ENCODE results near the gene ASCL2.

The ASCL2 gene

GRCh38 chr11:2271327-2272227 is 1.2 kb upstream of the ASCL2 start:
- no peak for DNase-seq (ENCODE audit: low read depth)

- DNase-seq (ENCODE audit: low read depth): no peak
Measured at GRCh38 chr11:2271077-2271326, 614 bp upstream of the ASCL2 start.

- DNase-seq (ENCODE audit: low read depth): no peak
Measured at GRCh38 chr11:2269601-2270321, 627 bp downstream of the ASCL2 start.

GRCh38 chr11:2268729-2269600 is 1.4 kb downstream of the ASCL2 start:
- DNase-seq (ENCODE audit: low read depth): peak; percentile 20

GRCh38 chr11:2267851-2268728 is 2.3 kb downstream of the ASCL2 start:
- no peak for DNase-seq (ENCODE audit: low read depth)

GRCh38 chr11:2267306-2267850 is 3.0 kb downstream of the ASCL2 start:
- DNase-seq (ENCODE audit: low read depth): no peak

GRCh38 chr11:2266586-2267305 is 3.6 kb downstream of the ASCL2 start:
- no peak for DNase-seq (ENCODE audit: low read depth)

- no peak for DNase-seq (ENCODE audit: low read depth)
Measured at GRCh38 chr11:2265854-2266585, 4.4 kb downstream of the ASCL2 start.

GRCh38 chr11:2265396-2265795 is 5.0 kb downstream of the ASCL2 start:
- DNase-seq (ENCODE audit: low read depth): no peak

GRCh38 chr11:2264366-2265053 is 5.9 kb downstream of the ASCL2 start:
- no peak for DNase-seq (ENCODE audit: low read depth)

- no peak for DNase-seq (ENCODE audit: low read depth)
Measured at GRCh38 chr11:2263724-2264360, 6.5 kb downstream of the ASCL2 start.

GRCh38 chr11:2263071-2263565 is 7.3 kb downstream of the ASCL2 start:
- no peak for DNase-seq (ENCODE audit: low read depth)

GRCh38 chr11:2262301-2263070 is 7.9 kb downstream of the ASCL2 start:
- no peak for DNase-seq (ENCODE audit: low read depth)

GRCh38 chr11:2261436-2262230 is 8.8 kb downstream of the ASCL2 start:
- no peak for DNase-seq (ENCODE audit: low read depth)

GRCh38 chr11:2260491-2261364 is 9.7 kb downstream of the ASCL2 start:
- no peak for DNase-seq (ENCODE audit: low read depth)

- DNase-seq (ENCODE audit: low read depth): no peak
Measured at GRCh38 chr11:2259897-2260451, 10.4 kb downstream of the ASCL2 start.

Measured in stimulated activated CD8-positive, alpha-beta memory T cell treated with anti-CD3 and anti-CD28 coated beads, Interleukin-15, amount 100 ng/mL, for 1 hour (primary cell).